Measurements from ENCODE around the gene ALDH3B1. TPM values are rescaled to one million over a fixed set of nuclear protein-coding genes. Genes with fewer than 3 reads are reported as not detected.

The ALDH3B1 gene
- total and polyA plus RNA-seq, 2 of the 4 experiments (the other 2 are of a cell fraction): 11.8 to 22.8 TPM

DNA sequence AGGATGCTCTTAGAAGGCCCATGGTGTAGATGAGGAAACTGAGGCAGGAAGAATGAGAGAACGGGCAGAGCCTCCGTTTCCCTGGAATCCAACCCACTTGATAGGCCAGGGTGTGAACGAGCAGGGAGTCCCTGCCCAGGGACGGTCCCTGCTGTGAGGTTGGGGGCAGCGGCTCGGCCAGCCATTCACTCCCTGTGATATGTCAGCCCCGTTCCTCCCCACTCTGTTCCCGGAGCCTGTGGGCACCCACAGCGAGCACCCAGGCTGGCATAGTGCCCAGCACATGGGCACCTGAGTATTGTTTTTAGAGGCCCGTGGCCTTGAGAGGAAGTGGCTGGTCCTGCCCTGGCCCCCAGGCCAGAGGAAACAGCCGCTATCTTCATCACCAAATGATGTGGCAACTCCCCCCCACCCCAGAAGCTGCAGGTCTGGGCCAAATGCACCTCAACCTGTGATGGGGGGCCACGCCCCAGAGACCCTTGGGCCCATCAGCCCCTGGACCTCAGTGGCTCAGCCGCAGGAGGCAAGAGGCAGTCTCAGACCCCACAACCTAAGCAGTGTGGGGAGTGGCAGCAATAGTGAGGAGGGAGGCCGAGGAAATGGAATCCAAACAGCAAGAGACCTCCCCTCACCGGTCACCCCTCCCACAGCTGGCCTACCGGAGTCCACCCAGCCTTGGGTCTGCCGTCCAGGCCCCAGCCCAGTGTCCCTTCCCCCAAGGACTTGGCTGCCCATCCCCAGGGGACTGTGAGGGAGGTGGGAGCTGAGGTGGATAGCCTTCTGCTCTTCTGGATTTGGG is 2.1 kb downstream of the ALDH3B1 start:
- dilution Hi-C loops (cut with HindIII; ENCODE audit: low sequenced_read_pairs, unreplicated experiment) (no loop called here), intact Hi-C loops (cut with micrococcal nuclease) (loop anchor here (5.0 kb wide), 2 partner anchors 105 to 195 kb away; no protein-coding TSS in a partner anchor), in situ Hi-C loops (cut with MboI; ENCODE audit: low sequenced_read_pairs) (no loop called here)
- H2BK120ac ChIP-seq (ENCODE audit: low read depth, low read length): peak overlapping the region; percentile 98
- no peaks in the 10 kb centered on the region for H3K9me3 ChIP-seq (ENCODE audit: control insufficient read depth, insufficient read depth, low read length)
- peak overlapping the region; percentile 100 for H4K91ac ChIP-seq (ENCODE audit: insufficient read depth, low read depth, low read length)
- H3K4me1 ChIP-seq (ENCODE audit: control insufficient read depth, insufficient read depth, low read length): peaks cover 47% of the 10 kb centered on the region
- H4K20me1 ChIP-seq (ENCODE audit: insufficient read depth, low read length): no peaks in the 10 kb centered on the region
- WGBS, 2 experiments (ENCODE audit: extremely low coverage in 2 of 2, insufficient read length in 1 of 2): 100% methylated on average over 2 of the region's 17 CpGs; no CpG with 5 or more reads in 1 of the 2 experiments
- peak overlapping the region; percentile 92 to 99 for H4K8ac ChIP-seq (ENCODE audit: low read depth in 2 of 2, low read length in 2 of 2)
- H3K14ac ChIP-seq (replicated peaks; ENCODE audit: low read depth, low read length): peak overlapping the region; percentile 98
- H3K18ac ChIP-seq (ENCODE audit: low read depth, low read length): peak overlapping the region; percentile 72
- H3K9ac ChIP-seq (ENCODE audit: low read depth, low read length): peak overlapping the region; percentile 35
- H3K79me1 ChIP-seq (ENCODE audit: low read depth in 1 of 2, low read length in 2 of 2): peaks cover 23 to 45% of the 10 kb centered on the region in 2 experiments; a peak in 3 of 4 replicates
- peak overlapping the region; percentile 100 for H2AK9ac ChIP-seq (replicated peaks; ENCODE audit: low read depth, low read length, poor library complexity)
- ChIA-PET CTCF (no interaction called here), POLR2A (ENCODE audit: unreplicated experiment) (no interaction called here)
- H3K4me3 ChIP-seq (ENCODE audit: insufficient read depth, low read depth, low read length): no peak overlapping the region
- peak overlapping the region; percentile 92 for H4K5ac ChIP-seq (ENCODE audit: low read depth, low read length)
- TF ChIP-seq POLR2A (IDR thresholded peaks at IDR 0.05; ENCODE audit: low read depth, low read length) (no peak), RFX5 (IDR thresholded peaks at IDR 0.05; ENCODE audit: low read depth, low read length) (no peak), USF2 (IDR thresholded peaks at IDR 0.05; ENCODE audit: low read depth, low read length) (no peak), MAFK (IDR thresholded peaks at IDR 0.05; ENCODE audit: low read depth, low read length) (no peak), CEBPB (IDR thresholded peaks at IDR 0.05; ENCODE audit: low read depth, low read length) (no peak), MAZ (IDR thresholded peaks at IDR 0.05; ENCODE audit: borderline replicate concordance, low read depth, low read length) (no peak), RCOR1 (IDR thresholded peaks at IDR 0.05; ENCODE audit: insufficient replicate concordance, low read length) (no peak), CTCF (conservative IDR thresholded peaks at IDR 0.05; ENCODE audit: low read depth, low read length) (no peak), CHD1 (IDR thresholded peaks at IDR 0.05; ENCODE audit: low read depth, low read length) (no peak), RAD21 (IDR thresholded peaks at IDR 0.05; ENCODE audit: low read length) (no peak), NFE2L2 (IDR thresholded peaks at IDR 0.05; ENCODE audit: low read depth, low read length) (no peak), SMC3 (IDR thresholded peaks at IDR 0.05; ENCODE audit: low read depth, low read length) (no peak), ELK1 (IDR thresholded peaks at IDR 0.05; ENCODE audit: borderline replicate concordance, low read depth, low read length) (no peak), BHLHE40 (IDR thresholded peaks at IDR 0.05; ENCODE audit: low read depth, low read length) (no peak)
- H3K23ac ChIP-seq (ENCODE audit: low read depth, low read length): peak overlapping the region; percentile 69
- peaks cover 35% of the 10 kb centered on the region for H3K9me1 ChIP-seq (ENCODE audit: insufficient read depth, low read length)
- H3K27me3 ChIP-seq (ENCODE audit: control insufficient read depth, insufficient read depth, low read length): no peaks in the 10 kb centered on the region
- DNase-seq (no peak), ATAC-seq (ENCODE audit: low read depth) (no peak)
- BruUV-seq (replicated peaks): no TSS peak
- peak overlapping the region; percentile 100 for H3K4ac ChIP-seq (ENCODE audit: low read depth, low read length)
- peak overlapping the region; percentile 93 for H2BK20ac ChIP-seq (ENCODE audit: low read depth, low read length)
- no peak overlapping the region; the same call in 1 of the 2 replicates for H3K4me2 ChIP-seq (ENCODE audit: low read depth, low read length)
- H3K56ac ChIP-seq (ENCODE audit: extremely low read depth, insufficient read depth, low read length): peak overlapping the region; percentile 85; the same call in 1 of the 2 replicates
- no peaks in the 10 kb centered on the region for H3K36me3 ChIP-seq (ENCODE audit: control insufficient read depth, insufficient read depth, low read length)
- H2BK15ac ChIP-seq (ENCODE audit: low read depth, low read length): peak overlapping the region; percentile 98; the same call in 2 of the 3 replicates
- peak overlapping the region; percentile 89 for H2BK5ac ChIP-seq (ENCODE audit: low read depth, low read length, poor library complexity, severe bottlenecking)
- H3K27ac ChIP-seq (ENCODE audit: insufficient read depth, low read length): peak overlapping the region; percentile 88
- H2AFZ ChIP-seq (replicated peaks; ENCODE audit: low read length, poor library complexity): peak overlapping the region; percentile 80
- H2AK5ac ChIP-seq (ENCODE audit: low read depth, low read length): peak overlapping the region; percentile 100

Measured in IMR-90 (cell line).